ENCODE data around the gene MLYCD. TPM values are rescaled to one million over a fixed set of nuclear protein-coding genes. Genes with fewer than 3 reads are reported as not detected.

MLYCD gene
- total RNA-seq, 4 donors from 2014 or later = 2.7 to 8.6 (median 2.9) TPM

DNA sequence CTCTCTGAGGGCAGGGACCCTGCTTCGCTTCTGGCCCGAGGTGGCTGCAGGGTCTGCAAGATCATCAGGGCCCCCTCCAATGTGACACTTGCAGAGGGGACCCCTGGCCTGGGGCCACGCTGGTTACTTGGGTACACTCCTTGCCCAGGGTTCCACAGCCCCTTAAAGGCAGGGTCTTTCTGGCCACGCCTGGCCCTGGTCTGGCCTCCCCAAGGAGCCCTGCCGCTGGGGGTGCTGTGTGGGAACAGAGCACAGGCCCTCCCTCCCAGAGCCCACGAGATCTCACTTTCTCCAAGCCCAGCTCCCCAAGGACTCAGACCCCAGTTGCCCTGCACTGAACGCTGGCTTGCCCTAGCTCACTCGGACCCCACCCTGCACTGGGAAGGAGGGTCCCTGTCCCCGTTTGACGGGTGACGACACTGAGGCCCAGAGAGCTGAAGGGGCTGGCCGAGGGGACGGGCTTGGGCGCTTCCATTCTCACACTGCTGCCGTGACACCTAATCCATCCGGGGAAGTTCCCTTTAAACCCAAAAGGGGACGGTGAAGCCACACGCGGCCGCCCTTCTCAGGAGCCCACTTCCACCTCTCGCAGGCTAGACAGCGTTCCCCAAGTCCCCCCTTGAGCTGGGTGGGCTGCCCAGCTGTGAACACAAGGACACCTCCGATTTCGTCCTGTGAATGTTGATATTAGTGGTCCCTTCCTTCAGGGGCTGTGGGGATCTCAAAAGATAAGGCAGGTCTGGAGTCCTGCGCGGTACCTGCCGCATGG lies 27.2 kb downstream of the MLYCD start:
- peaks cover 0 to 17% (median 0%) of the 10 kb centered on the region in 3 donors for H3K36me3 ChIP-seq
- H3K9me3 ChIP-seq = no peaks in the 10 kb centered on the region
- H3K4me3 ChIP-seq = no peak overlapping the region
- no peak for DNase-seq
- TF ChIP-seq, protein P1, sequence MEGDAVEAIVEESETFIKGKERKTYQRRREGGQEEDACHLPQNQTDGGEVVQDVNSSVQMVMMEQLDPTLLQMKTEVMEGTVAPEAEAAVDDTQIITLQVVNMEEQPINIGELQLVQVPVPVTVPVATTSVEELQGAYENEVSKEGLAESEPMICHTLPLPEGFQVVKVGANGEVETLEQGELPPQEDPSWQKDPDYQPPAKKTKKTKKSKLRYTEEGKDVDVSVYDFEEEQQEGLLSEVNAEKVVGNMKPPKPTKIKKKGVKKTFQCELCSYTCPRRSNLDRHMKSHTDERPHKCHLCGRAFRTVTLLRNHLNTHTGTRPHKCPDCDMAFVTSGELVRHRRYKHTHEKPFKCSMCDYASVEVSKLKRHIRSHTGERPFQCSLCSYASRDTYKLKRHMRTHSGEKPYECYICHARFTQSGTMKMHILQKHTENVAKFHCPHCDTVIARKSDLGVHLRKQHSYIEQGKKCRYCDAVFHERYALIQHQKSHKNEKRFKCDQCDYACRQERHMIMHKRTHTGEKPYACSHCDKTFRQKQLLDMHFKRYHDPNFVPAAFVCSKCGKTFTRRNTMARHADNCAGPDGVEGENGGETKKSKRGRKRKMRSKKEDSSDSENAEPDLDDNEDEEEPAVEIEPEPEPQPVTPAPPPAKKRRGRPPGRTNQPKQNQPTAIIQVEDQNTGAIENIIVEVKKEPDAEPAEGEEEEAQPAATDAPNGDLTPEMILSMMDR (IDR thresholded peaks at IDR 0.05) = no peak
- H3K27me3 ChIP-seq = no peaks in the 10 kb centered on the region
- peaks cover 2 to 17% (median 10%) of the 10 kb centered on the region in 3 donors for H3K4me1 ChIP-seq
- 44 to 45% methylated on average over 12 to 17 of the region's 27 CpGs for WGBS, 2 donors
- intact Hi-C loops (cut with DNase I) = no loop called here
- H3K27ac ChIP-seq = no peak overlapping the region

GRCh38 chr16:83926726-83927397 lies 27.9 kb downstream of the MLYCD start:
- WGBS, 2 donors = 16 to 17% methylated on average over 21 to 28 of the region's 35 CpGs
- intact Hi-C loops (cut with DNase I) = no loop called here
- Histone ChIP-seq H3K9me3 (no peaks in the 10 kb centered on the region), H3K36me3 (peaks cover 0 to 14% (median 0%) of the 10 kb centered on the region in 3 donors), H3K27me3 (no peaks in the 10 kb centered on the region), H3K27ac (peak overlapping the region; percentile 36 to 76 (median 54)), H3K4me1 (peaks cover 2 to 17% (median 10%) of the 10 kb centered on the region in 3 donors), H3K4me3 (peak overlapping the region; percentile 24 to 47 (median 41))
- DNase-seq = no peak
- TF ChIP-seq, protein P1 (IDR thresholded peaks at IDR 0.05) = peak; percentile 91 to 97 (median 93)
- TF ChIP-seq POLR2A (IDR thresholded peaks at IDR 0.05) = no peak

GRCh38 chr16:83928341-83929055 lies 29.6 kb downstream of the MLYCD start:
- TF ChIP-seq POLR2A (IDR thresholded peaks at IDR 0.05) = no peak
- TF ChIP-seq, protein P1 (IDR thresholded peaks at IDR 0.05) = no peak
- intact Hi-C loops (cut with DNase I) = no loop called here
- WGBS, 2 donors = 85 to 93% methylated on average over 13 to 15 of the region's 16 CpGs
- no peak overlapping the region for H3K27ac ChIP-seq
- H3K27me3 ChIP-seq = peaks cover 0 to 4% (median 0%) of the 10 kb centered on the region in 4 donors
- peaks cover 2 to 17% (median 10%) of the 10 kb centered on the region in 3 donors for H3K4me1 ChIP-seq
- H3K4me3 ChIP-seq = no peak overlapping the region
- no peaks in the 10 kb centered on the region for H3K36me3 ChIP-seq
- DNase-seq = no peak
- no peaks in the 10 kb centered on the region for H3K9me3 ChIP-seq

- 61 to 86% methylated on average over 9 to 11 of the region's 17 CpGs for WGBS, 2 donors
- DNase-seq = no peak
- intact Hi-C loops (cut with DNase I) = no loop called here
These were observed 31.1 kb downstream of the MLYCD start for GRCh38 chr16:83929811-83930555.

More at GRCh38 chr16:83929811-83930555, 31.1 kb downstream of the MLYCD start:
- peaks cover 7 to 24% (median 10%) of the 10 kb centered on the region in 3 donors for H3K4me1 ChIP-seq
- peaks cover 0 to 18% (median 0%) of the 10 kb centered on the region in 4 donors for H3K27me3 ChIP-seq
- no peaks in the 10 kb centered on the region for H3K9me3 ChIP-seq
- no peaks in the 10 kb centered on the region for H3K36me3 ChIP-seq
- TF ChIP-seq, protein P1 (IDR thresholded peaks at IDR 0.05) = no peak
- TF ChIP-seq POLR2A (IDR thresholded peaks at IDR 0.05) = no peak
- no peak overlapping the region for H3K27ac ChIP-seq
- H3K4me3 ChIP-seq = no peak overlapping the region
